ENCODE measurements around the gene CMTM6.

GRCh38 chr3:32452009-32452408, 50.6 kb downstream of the CMTM6 start:
- TF ChIP-seq POLR2A (IDR thresholded peaks at IDR 0.05; ENCODE audit: low read length) (no peak), ELK1 (IDR thresholded peaks at IDR 0.05; ENCODE audit: low read depth, low read length) (no peak), SMC3 (IDR thresholded peaks at IDR 0.05) (no peak), EP300 (IDR thresholded peaks at IDR 0.05) (no peak), POLR2AphosphoS2 (conservative IDR thresholded peaks at IDR 0.05; ENCODE audit: low read length) (no peak), HMGXB4 (CRISPR knock-in tag; IDR thresholded peaks at IDR 0.05; ENCODE audit: borderline replicate concordance) (no peak), BHLHE40 (IDR thresholded peaks at IDR 0.05; ENCODE audit: low read depth, low read length) (no peak), KDM5A (IDR thresholded peaks at IDR 0.05) (no peak), REST (IDR thresholded peaks at IDR 0.05) (no peak), HDAC2 (IDR thresholded peaks at IDR 0.05) (no peak), RFX5 (IDR thresholded peaks at IDR 0.05) (no peak)
- TF ChIP-seq, protein P1, sequence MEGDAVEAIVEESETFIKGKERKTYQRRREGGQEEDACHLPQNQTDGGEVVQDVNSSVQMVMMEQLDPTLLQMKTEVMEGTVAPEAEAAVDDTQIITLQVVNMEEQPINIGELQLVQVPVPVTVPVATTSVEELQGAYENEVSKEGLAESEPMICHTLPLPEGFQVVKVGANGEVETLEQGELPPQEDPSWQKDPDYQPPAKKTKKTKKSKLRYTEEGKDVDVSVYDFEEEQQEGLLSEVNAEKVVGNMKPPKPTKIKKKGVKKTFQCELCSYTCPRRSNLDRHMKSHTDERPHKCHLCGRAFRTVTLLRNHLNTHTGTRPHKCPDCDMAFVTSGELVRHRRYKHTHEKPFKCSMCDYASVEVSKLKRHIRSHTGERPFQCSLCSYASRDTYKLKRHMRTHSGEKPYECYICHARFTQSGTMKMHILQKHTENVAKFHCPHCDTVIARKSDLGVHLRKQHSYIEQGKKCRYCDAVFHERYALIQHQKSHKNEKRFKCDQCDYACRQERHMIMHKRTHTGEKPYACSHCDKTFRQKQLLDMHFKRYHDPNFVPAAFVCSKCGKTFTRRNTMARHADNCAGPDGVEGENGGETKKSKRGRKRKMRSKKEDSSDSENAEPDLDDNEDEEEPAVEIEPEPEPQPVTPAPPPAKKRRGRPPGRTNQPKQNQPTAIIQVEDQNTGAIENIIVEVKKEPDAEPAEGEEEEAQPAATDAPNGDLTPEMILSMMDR (IDR thresholded peaks at IDR 0.05), result no peak
